ENCODE results near the gene HNRNPA1. TPM values are rescaled to one million over a fixed set of nuclear protein-coding genes. Genes with fewer than 3 reads are reported as not detected.

The HNRNPA1 gene
- total and polyA plus RNA-seq, 9 of the 15 experiments (the other 6 are each of a cell fraction or from before 2014, with no cell fraction given): 1,166 to 2,703 (median 1,815) TPM

DNA sequence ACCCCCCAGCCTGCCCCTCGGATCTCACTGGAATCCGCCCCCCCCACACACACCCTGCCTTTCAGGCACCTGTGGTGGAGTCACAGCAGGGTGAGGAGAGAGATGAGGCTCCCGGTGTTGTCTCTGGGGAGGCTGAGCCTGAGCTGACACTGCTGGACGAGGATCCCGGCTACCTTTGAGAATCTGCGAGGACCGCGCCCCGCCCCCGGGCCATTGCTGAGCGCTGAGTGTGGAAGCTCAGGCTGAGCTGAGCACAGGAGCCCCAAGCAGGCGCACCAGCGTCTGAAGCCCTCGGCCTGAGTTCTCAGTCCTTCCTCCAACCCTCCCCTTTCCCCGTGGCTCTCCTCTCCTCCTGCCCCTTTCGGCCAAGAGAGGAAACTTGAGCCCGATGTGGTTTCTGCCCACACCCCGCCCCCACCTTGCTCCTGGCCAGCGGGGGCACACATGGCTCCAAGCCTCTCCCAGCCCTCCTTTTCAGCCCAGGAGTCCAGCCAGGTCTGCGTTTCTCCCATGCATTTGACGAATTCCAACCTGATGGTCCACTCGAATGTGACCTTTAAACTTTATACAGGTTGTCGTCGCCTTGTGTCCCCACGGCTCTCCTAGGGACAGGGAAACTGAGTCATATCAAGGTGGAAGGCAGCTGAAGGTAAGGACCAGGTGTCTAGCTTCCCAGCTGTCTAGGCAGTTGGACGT is 20.4 kb downstream of the HNRNPA1 start, which contains the start of gene NFE2 (continued):
- TF ChIP-seq, protein P1, sequence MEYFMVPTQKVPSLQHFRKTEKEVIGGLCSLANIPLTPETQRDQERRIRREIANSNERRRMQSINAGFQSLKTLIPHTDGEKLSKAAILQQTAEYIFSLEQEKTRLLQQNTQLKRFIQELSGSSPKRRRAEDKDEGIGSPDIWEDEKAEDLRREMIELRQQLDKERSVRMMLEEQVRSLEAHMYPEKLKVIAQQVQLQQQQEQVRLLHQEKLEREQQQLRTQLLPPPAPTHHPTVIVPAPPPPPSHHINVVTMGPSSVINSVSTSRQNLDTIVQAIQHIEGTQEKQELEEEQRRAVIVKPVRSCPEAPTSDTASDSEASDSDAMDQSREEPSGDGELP (CRISPR knock-in tag; IDR thresholded peaks at IDR 0.05; ENCODE audit: borderline replicate concordance): peak; percentile 82
- TF ChIP-seq HDAC3 (IDR thresholded peaks at IDR 0.05; ENCODE audit: borderline replicate concordance, partially characterized antibody) (no peak), ZNF445 (CRISPR knock-in tag; IDR thresholded peaks at IDR 0.05; ENCODE audit: low read depth) (no peak), SMAD1 (IDR thresholded peaks at IDR 0.05; ENCODE audit: low read depth, low read length, partially characterized antibody) (peak; percentile 76), TCF3 (CRISPR knock-in tag; IDR thresholded peaks at IDR 0.05) (peak; percentile 59; the same call in 1 of the 2 replicates), ZNF507 (tag; conservative IDR thresholded peaks at IDR 0.05) (no peak), LCOR (CRISPR knock-in tag; IDR thresholded peaks at IDR 0.05) (peak; percentile 50; the same call in 1 of the 2 replicates), ILK (tag; IDR thresholded peaks at IDR 0.05; ENCODE audit: borderline replicate concordance, low read depth) (no peak), PPARD (CRISPR knock-in tag; IDR thresholded peaks at IDR 0.05) (no peak), DPF2 (IDR thresholded peaks at IDR 0.05) (peak; percentile 71), GTF2E2 (tag; IDR thresholded peaks at IDR 0.05) (no peak), YBX1 (IDR thresholded peaks at IDR 0.05) (no peak), HDGF (IDR thresholded peaks at IDR 0.05) (0 out of 2 replicates have a peak, but pooled peaks have one; percentile 16), FUS (optimal IDR thresholded peaks at IDR 0.05; ENCODE audit: low read depth, low read length) (no peak), ZNF830 (CRISPR knock-in tag; IDR thresholded peaks at IDR 0.05) (no peak), CEBPG (CRISPR knock-in tag; IDR thresholded peaks at IDR 0.05) (no peak), CEBPG (tag; conservative IDR thresholded peaks at IDR 0.05 in 1 of 2, IDR thresholded peaks at IDR 0.05 in 1 of 2) (no peak), SREBF2 (CRISPR knock-in tag; IDR thresholded peaks at IDR 0.05) (peak; percentile 63; the same call in 1 of the 2 replicates)
- TF ChIP-seq, protein P2, sequence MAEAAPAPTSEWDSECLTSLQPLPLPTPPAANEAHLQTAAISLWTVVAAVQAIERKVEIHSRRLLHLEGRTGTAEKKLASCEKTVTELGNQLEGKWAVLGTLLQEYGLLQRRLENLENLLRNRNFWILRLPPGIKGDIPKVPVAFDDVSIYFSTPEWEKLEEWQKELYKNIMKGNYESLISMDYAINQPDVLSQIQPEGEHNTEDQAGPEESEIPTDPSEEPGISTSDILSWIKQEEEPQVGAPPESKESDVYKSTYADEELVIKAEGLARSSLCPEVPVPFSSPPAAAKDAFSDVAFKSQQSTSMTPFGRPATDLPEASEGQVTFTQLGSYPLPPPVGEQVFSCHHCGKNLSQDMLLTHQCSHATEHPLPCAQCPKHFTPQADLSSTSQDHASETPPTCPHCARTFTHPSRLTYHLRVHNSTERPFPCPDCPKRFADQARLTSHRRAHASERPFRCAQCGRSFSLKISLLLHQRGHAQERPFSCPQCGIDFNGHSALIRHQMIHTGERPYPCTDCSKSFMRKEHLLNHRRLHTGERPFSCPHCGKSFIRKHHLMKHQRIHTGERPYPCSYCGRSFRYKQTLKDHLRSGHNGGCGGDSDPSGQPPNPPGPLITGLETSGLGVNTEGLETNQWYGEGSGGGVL (CRISPR knock-in tag; IDR thresholded peaks at IDR 0.05): no peak
- TF ChIP-seq, protein P3, sequence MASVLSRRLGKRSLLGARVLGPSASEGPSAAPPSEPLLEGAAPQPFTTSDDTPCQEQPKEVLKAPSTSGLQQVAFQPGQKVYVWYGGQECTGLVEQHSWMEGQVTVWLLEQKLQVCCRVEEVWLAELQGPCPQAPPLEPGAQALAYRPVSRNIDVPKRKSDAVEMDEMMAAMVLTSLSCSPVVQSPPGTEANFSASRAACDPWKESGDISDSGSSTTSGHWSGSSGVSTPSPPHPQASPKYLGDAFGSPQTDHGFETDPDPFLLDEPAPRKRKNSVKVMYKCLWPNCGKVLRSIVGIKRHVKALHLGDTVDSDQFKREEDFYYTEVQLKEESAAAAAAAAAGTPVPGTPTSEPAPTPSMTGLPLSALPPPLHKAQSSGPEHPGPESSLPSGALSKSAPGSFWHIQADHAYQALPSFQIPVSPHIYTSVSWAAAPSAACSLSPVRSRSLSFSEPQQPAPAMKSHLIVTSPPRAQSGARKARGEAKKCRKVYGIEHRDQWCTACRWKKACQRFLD (CRISPR knock-in tag; IDR thresholded peaks at IDR 0.05): peak; percentile 4; the same call in 1 of the 2 replicates
- TF ChIP-seq, protein P4, sequence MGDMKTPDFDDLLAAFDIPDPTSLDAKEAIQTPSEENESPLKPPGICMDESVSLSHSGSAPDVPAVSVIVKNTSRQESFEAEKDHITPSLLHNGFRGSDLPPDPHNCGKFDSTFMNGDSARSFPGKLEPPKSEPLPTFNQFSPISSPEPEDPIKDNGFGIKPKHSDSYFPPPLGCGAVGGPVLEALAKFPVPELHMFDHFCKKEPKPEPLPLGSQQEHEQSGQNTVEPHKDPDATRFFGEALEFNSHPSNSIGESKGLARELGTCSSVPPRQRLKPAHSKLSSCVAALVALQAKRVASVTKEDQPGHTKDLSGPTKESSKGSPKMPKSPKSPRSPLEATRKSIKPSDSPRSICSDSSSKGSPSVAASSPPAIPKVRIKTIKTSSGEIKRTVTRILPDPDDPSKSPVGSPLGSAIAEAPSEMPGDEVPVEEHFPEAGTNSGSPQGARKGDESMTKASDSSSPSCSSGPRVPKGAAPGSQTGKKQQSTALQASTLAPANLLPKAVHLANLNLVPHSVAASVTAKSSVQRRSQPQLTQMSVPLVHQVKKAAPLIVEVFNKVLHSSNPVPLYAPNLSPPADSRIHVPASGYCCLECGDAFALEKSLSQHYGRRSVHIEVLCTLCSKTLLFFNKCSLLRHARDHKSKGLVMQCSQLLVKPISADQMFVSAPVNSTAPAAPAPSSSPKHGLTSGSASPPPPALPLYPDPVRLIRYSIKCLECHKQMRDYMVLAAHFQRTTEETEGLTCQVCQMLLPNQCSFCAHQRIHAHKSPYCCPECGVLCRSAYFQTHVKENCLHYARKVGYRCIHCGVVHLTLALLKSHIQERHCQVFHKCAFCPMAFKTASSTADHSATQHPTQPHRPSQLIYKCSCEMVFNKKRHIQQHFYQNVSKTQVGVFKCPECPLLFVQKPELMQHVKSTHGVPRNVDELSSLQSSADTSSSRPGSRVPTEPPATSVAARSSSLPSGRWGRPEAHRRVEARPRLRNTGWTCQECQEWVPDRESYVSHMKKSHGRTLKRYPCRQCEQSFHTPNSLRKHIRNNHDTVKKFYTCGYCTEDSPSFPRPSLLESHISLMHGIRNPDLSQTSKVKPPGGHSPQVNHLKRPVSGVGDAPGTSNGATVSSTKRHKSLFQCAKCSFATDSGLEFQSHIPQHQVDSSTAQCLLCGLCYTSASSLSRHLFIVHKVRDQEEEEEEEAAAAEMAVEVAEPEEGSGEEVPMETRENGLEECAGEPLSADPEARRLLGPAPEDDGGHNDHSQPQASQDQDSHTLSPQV (IDR thresholded peaks at IDR 0.05): no peak

All from K562 (cell line).